Measurements from ENCODE around the gene CDH13.

- TF ChIP-seq CTCF (IDR thresholded peaks at IDR 0.05) (no peak), POLR2A (IDR thresholded peaks at IDR 0.05) (no peak), EP300 (IDR thresholded peaks at IDR 0.05) (no peak)
Measured at GRCh38 chr16:83513008-83513755, 886.4 kb downstream of the CDH13 start.
